AG04450 (cell line): ENCODE measurements around the gene CDYL2. TPM values are rescaled to one million over a fixed set of nuclear protein-coding genes. Genes with fewer than 3 reads are reported as not detected.

Source experiments
- CTCF ChIA-PET: fragments of 300-600, 350-600 bp; formaldehyde crosslinking; extraction: SDS; loops from one replicate; lab custom pipeline; 2022; ENCODE audit warnings: antibody characterized with exemption, inconsistent platforms; lab: Charles Lee
- POLR2A ChIA-PET: fragments of 350-600 bp; formaldehyde crosslinking; extraction: SDS; loops from one replicate; lab custom pipeline; 2021; ENCODE audit warnings: antibody characterized with exemption, inconsistent platforms; lab: Yijun Ruan, JAX
- DNase-seq: peaks from one replicate; pipeline ENCODE4 v3.0.0-alpha.2; 2011; ENCODE audit warnings: low read depth, low spot score
- H3K27ac ChIP-seq: one replicate; pipeline ENCODE4 v1.5.1; 2012; ENCODE audit warnings: low read depth, low read length, control low read depth
- H3K27me3 ChIP-seq: one replicate; pipeline ENCODE4 v1.6.0; 2012; ENCODE audit warnings: low read length; ENCODE audit not compliant: control insufficient read depth, insufficient read depth
- H3K4me3 ChIP-seq: 2 replicates; pipeline ENCODE4 v1.5.1; 2011; ENCODE audit warnings: mild to moderate bottlenecking, low read depth, low read length, control low read depth
- H3K9me3 ChIP-seq: 2 replicates; pipeline ENCODE4 v1.5.1; 2012; ENCODE audit warnings: low read length; ENCODE audit not compliant: control insufficient read depth, insufficient read depth
- polyA plus RNA-seq: library from polyadenylated mRNA; depleted of rRNA; stranded (reverse); fragments of >200 nt; gene quantifications from 2 replicates; pipeline ENCODE4 v1.2.3, GENCODE V29; 2011
- TF ChIP-seq, protein P1 (sequence below): IDR thresholded peaks from 2 replicates; pipeline ENCODE4 v1.5.1; 2011; ENCODE audit warnings: low read depth, low read length, control low read depth, inconsistent platforms

Gene CDYL2
- polyA plus RNA-seq, 1 experiment = 2.3 TPM

DNA sequence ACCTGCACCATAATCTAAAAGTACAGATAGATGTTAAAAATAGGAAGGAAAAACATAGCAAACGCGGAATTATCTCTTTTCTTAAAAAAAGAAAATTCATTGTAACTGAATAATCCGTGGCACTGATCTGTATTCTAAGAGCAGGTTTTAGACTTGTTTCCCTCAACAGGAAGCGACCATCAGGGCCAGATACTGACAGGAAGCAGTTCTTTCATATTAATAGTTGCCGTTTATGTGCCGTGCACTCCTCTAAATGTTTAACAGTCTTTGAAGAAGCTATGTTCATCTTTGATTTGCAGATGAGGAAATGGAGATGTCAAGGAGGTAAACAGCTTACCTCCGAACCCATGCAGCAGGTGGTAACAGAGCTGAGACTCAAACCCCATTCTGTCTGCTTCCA lies 240.0 kb downstream of the CDYL2 start:
- peaks cover 9% of the 10 kb centered on the region for H3K27me3 ChIP-seq
- no peaks in the 10 kb centered on the region for H3K9me3 ChIP-seq
- POLR2A ChIA-PET = no interaction called here
- no peak overlapping the region for H3K4me3 ChIP-seq
- DNase-seq = no peak
- no peak overlapping the region for H3K27ac ChIP-seq
- TF ChIP-seq, protein P1, sequence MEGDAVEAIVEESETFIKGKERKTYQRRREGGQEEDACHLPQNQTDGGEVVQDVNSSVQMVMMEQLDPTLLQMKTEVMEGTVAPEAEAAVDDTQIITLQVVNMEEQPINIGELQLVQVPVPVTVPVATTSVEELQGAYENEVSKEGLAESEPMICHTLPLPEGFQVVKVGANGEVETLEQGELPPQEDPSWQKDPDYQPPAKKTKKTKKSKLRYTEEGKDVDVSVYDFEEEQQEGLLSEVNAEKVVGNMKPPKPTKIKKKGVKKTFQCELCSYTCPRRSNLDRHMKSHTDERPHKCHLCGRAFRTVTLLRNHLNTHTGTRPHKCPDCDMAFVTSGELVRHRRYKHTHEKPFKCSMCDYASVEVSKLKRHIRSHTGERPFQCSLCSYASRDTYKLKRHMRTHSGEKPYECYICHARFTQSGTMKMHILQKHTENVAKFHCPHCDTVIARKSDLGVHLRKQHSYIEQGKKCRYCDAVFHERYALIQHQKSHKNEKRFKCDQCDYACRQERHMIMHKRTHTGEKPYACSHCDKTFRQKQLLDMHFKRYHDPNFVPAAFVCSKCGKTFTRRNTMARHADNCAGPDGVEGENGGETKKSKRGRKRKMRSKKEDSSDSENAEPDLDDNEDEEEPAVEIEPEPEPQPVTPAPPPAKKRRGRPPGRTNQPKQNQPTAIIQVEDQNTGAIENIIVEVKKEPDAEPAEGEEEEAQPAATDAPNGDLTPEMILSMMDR = no peak
- CTCF ChIA-PET = no interaction called here

DNA sequence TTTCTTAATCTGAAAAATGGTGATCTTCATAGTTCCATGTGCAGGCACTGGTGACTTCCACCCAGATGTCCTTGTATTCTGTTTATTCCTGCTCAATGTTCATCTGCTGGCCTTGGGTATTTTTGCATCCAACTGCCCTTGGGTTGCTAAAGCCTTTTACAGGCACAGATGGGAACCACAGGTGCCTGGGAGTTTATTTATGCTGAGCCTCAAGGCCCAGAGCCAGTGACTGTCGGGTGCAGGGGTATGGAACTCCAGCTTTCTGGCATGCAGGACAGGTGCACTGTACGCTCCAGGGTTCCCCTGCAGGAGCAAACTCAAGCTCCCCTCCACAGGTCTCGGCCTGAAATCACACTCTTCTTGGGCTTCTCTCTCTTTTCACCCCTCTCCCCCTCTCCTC lies 241.3 kb downstream of the CDYL2 start:
- Histone ChIP-seq H3K27me3 (peaks cover 9% of the 10 kb centered on the region), H3K9me3 (no peaks in the 10 kb centered on the region), H3K4me3 (no peak overlapping the region), H3K27ac (no peak overlapping the region)
- POLR2A ChIA-PET = no interaction called here
- TF ChIP-seq, protein P1 = no peak
- CTCF ChIA-PET = no interaction called here
- no peak for DNase-seq

DNA sequence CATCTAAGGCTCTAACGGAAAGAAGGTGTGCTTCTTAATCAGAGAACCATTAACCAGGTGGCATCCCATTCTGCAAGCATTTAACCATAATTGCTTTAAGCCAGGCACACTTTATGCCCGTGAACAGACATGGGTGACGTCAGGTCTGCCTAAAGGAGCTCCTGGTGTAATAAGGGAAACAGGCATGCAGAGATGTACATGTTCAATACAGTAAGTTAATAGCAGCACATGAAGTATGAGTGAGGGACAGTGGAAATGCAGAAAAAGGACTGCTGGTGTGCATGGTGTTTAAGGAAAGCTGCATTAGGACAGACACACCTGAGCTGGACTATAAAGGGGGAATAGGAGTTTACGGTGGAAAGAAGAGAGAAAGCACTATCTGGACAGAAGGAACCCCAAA lies 245.0 kb downstream of the CDYL2 start:
- TF ChIP-seq, protein P1 = no peak

DNA sequence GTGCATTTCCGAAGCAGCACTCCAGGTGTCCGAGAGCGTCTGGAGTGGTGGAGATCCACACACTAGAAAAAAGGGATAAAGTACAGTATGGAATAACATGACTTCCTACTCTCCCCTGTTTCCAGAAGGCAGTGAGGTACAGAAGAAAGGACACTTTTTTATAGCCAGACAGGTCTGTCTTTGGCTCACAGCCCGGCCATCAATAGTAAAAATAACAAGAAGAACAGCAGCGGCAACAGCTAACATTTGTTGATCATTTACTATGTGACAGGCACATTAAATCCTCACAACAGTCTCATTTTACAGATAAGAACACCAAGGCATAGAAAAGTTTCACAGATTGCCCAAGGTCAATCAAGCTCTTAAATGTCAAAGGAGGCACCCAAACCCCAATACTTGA lies 247.4 kb downstream of the CDYL2 start:
- no peaks in the 10 kb centered on the region for H3K9me3 ChIP-seq
- TF ChIP-seq, protein P1 = no peak
- no peak overlapping the region for H3K27ac ChIP-seq
- CTCF ChIA-PET = no interaction called here
- H3K4me3 ChIP-seq = no peak overlapping the region
- DNase-seq = no peak
- POLR2A ChIA-PET = no interaction called here
- peaks cover 3% of the 10 kb centered on the region for H3K27me3 ChIP-seq

More for the DNA sequence above, 245.0 kb downstream of the CDYL2 start:
- ChIA-PET POLR2A (no interaction called here), CTCF (no interaction called here)
- no peak for DNase-seq
- H3K27ac ChIP-seq = no peak overlapping the region
- peaks cover 6% of the 10 kb centered on the region for H3K27me3 ChIP-seq
- H3K4me3 ChIP-seq = no peak overlapping the region
- H3K9me3 ChIP-seq = no peaks in the 10 kb centered on the region

DNA sequence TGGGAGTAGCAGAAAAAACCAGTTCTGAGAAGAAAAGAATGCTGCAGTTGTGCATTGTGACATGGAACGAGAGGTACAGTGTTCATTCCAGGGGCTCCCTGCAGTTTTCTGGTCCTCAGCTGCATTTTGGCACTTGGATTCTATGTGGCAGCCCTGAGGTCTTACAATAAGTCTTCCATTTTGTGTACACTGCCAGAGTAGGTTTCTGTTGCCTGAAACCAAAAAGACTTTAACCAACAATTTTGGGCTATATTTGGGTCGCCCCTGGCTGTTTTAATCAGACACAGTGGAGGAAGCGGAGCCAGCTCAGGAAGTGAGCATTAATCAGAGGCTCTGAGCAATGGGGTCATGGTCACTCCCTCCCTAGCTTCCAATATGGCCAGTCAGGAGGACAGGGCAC lies 247.9 kb downstream of the CDYL2 start:
- POLR2A ChIA-PET = no interaction called here
- no peak overlapping the region for H3K4me3 ChIP-seq
- DNase-seq = no peak
- CTCF ChIA-PET = no interaction called here
- no peaks in the 10 kb centered on the region for H3K27me3 ChIP-seq
- no peaks in the 10 kb centered on the region for H3K9me3 ChIP-seq
- TF ChIP-seq, protein P1 = no peak
- H3K27ac ChIP-seq = no peak overlapping the region
